Measurements from ENCODE around the gene PPP1R8. TPM values are rescaled to one million over a fixed set of nuclear protein-coding genes. Genes with fewer than 3 reads are reported as not detected.

The PPP1R8 gene
- total and polyA plus RNA-seq, 10 donors: 22.5 to 39.1 (median 29.6) TPM

GRCh38 chr1:27832762-27833161 lies 2.2 kb downstream of the PPP1R8 start:
- no peaks in the 10 kb centered on the region for H3K27me3 ChIP-seq (replicated peaks in 1 of 7)
- TF ChIP-seq POLR2A (IDR thresholded peaks at IDR 0.05) (no peak), POLR2AphosphoS5 (IDR thresholded peaks at IDR 0.05) (no peak), CTCF (IDR thresholded peaks at IDR 0.05 in 8 of 11, conservative IDR thresholded peaks at IDR 0.05 in 3 of 11) (no peak)
- DNase-seq: no peak
- peaks cover 0 to 54% (median 34%) of the 10 kb centered on the region in 6 donors for H3K36me3 ChIP-seq
- no peak overlapping the region for H3K27ac ChIP-seq
- WGBS, 5 donors: 83 to 94% (median 90%) methylated on average over 2 of the region's 2 CpGs
- intact Hi-C loops (cut with DNase I; ENCODE audit: low total_unique reads): no loop called here
- no peak overlapping the region for H3K4me3 ChIP-seq
- peaks cover 18 to 67% (median 37%) of the 10 kb centered on the region in 6 donors for H3K4me1 ChIP-seq
- no peaks in the 10 kb centered on the region for H3K9me3 ChIP-seq

- Histone ChIP-seq H3K27me3 (replicated peaks in 1 of 7) (no peaks in the 10 kb centered on the region), H3K9me3 (no peaks in the 10 kb centered on the region), H3K36me3 (peaks cover 0 to 60% (median 36%) of the 10 kb centered on the region in 6 donors), H3K27ac (no peak overlapping the region), H3K4me1 (peaks cover 18 to 67% (median 37%) of the 10 kb centered on the region in 6 donors), H3K4me3 (no peak overlapping the region)
- intact Hi-C loops (cut with DNase I; ENCODE audit: low total_unique reads): no loop called here
- 88 to 96% (median 93%) methylated on average over 3 of the region's 3 CpGs for WGBS, 5 donors
- TF ChIP-seq POLR2A (IDR thresholded peaks at IDR 0.05): no peak
- TF ChIP-seq POLR2AphosphoS5 (IDR thresholded peaks at IDR 0.05): no peak
- no peak for TF ChIP-seq CTCF (IDR thresholded peaks at IDR 0.05 in 8 of 11, conservative IDR thresholded peaks at IDR 0.05 in 3 of 11)
- no peak for DNase-seq
Observed at GRCh38 chr1:27833470-27833869, 2.9 kb downstream of the PPP1R8 start.

GRCh38 chr1:27835046-27835445 lies 4.5 kb downstream of the PPP1R8 start:
- Histone ChIP-seq H3K27me3 (replicated peaks in 1 of 7) (no peaks in the 10 kb centered on the region), H3K4me1 (peaks cover 13 to 62% (median 34%) of the 10 kb centered on the region in 6 donors), H3K4me3 (no peak overlapping the region), H3K27ac (no peak overlapping the region), H3K36me3 (peaks cover 0 to 75% (median 46%) of the 10 kb centered on the region in 6 donors), H3K9me3 (no peaks in the 10 kb centered on the region)
- intact Hi-C loops (cut with DNase I; ENCODE audit: low total_unique reads): no loop called here
- TF ChIP-seq CTCF (IDR thresholded peaks at IDR 0.05 in 8 of 11, conservative IDR thresholded peaks at IDR 0.05 in 3 of 11): no peak
- TF ChIP-seq POLR2A (IDR thresholded peaks at IDR 0.05): no peak
- TF ChIP-seq POLR2AphosphoS5 (IDR thresholded peaks at IDR 0.05): no peak
- no peak for DNase-seq

- no peak for DNase-seq
- Histone ChIP-seq H3K4me3 (no peak overlapping the region), H3K27me3 (replicated peaks in 1 of 7) (no peaks in the 10 kb centered on the region), H3K4me1 (peaks cover 12 to 61% (median 34%) of the 10 kb centered on the region in 6 donors), H3K9me3 (no peaks in the 10 kb centered on the region), H3K27ac (no peak overlapping the region), H3K36me3 (peaks cover 0 to 80% (median 51%) of the 10 kb centered on the region in 6 donors)
- WGBS, 5 donors: 94 to 100% (median 96%) methylated on average over 1 of the region's 1 CpG
- intact Hi-C loops (cut with DNase I; ENCODE audit: low total_unique reads): no loop called here
- TF ChIP-seq CTCF (IDR thresholded peaks at IDR 0.05 in 8 of 11, conservative IDR thresholded peaks at IDR 0.05 in 3 of 11) (no peak), POLR2AphosphoS5 (IDR thresholded peaks at IDR 0.05) (no peak), POLR2A (IDR thresholded peaks at IDR 0.05) (no peak)
Observed at GRCh38 chr1:27835501-27835900, 4.9 kb downstream of the PPP1R8 start.

Measured in spleen (tissue), 11 donors.